Smooth muscle cell (in vitro differentiated cells): ENCODE measurements around the gene CES4A. TPM values are rescaled to one million over a fixed set of nuclear protein-coding genes. Genes with fewer than 3 reads are reported as not detected.

Experiments used
- DNase-seq: peaks from one replicate; lab custom pipeline; 2025; ENCODE audit not compliant: unreplicated experiment; lab: John Stamatoyannopoulos, UW
- H2AFZ ChIP-seq: fragments of 200-600 bp; sonication (generic); 2 replicates; pipeline ENCODE4 v1.6.0; 2016; ENCODE audit warnings: antibody characterized with exemption, low read depth, mild to moderate bottlenecking
- H3F3A ChIP-seq: fragments of 200-600 bp; sonication (generic); 2 replicates; pipeline ENCODE4 v1.6.0; 2017; ENCODE audit warnings: antibody characterized with exemption, low read depth
- H3K27ac ChIP-seq: fragments of 200-600 bp; sonication (generic); 2 replicates; pipeline ENCODE4 v1.5.1; 2016; ENCODE audit warnings: low read depth, mild to moderate bottlenecking
- H3K27me3 ChIP-seq: fragments of 200-600 bp; sonication (generic); 2 replicates; pipeline ENCODE4 v1.6.1; 2016; ENCODE audit warnings: low read depth, mild to moderate bottlenecking
- H3K36me3 ChIP-seq: fragments of 200-600 bp; sonication (generic); 2 replicates; pipeline ENCODE4 v1.5.1; 2016; ENCODE audit warnings: low read depth
- H3K4me1 ChIP-seq: fragments of 200-600 bp; sonication (generic); 2 replicates; pipeline ENCODE4 v1.5.1; 2016; ENCODE audit warnings: low read depth
- H3K4me2 ChIP-seq: fragments of 200-600 bp; sonication (generic); 2 replicates; pipeline ENCODE4 v1.6.0; 2016; ENCODE audit warnings: mild to moderate bottlenecking
- H3K4me3 ChIP-seq: fragments of 200-600 bp; sonication (generic); 2 replicates; pipeline ENCODE4 v1.5.1; 2016; ENCODE audit warnings: mild to moderate bottlenecking
- H3K79me2 ChIP-seq: fragments of 200-600 bp; sonication (generic); 2 replicates; pipeline ENCODE4 v1.6.0; 2016; ENCODE audit warnings: low read depth, mild to moderate bottlenecking
- H3K9ac ChIP-seq: fragments of 200-600 bp; sonication (generic); 2 replicates; pipeline ENCODE4 v1.6.0; 2016; ENCODE audit warnings: low read depth
- H3K9me3 ChIP-seq: fragments of 200-600 bp; sonication (generic); replicated peaks from 2 replicates; pipeline ENCODE4 v1.5.1; 2016; ENCODE audit warnings: low read depth
- H4K20me1 ChIP-seq: fragments of 200-600 bp; sonication (generic); 2 replicates; pipeline ENCODE4 v1.6.0; 2016; ENCODE audit warnings: low read depth
- CTCF ChIP-seq: fragments of 200-600 bp; sonication (generic); IDR thresholded peaks from 2 replicates; pipeline ENCODE4 v1.5.1; 2017; ENCODE audit warnings: borderline replicate concordance, mild to moderate bottlenecking, antibody characterized with exemption; ENCODE audit not compliant: insufficient read depth, poor library complexity, severe bottlenecking
- WGBS: methylation state at CpG from one replicate; pipeline ENCODE4 v1.1.7; 2016; ENCODE audit warnings: low lambda C conversion rate; 5-methylcytosine and 5-hydroxymethylcytosine counted together
- polyA plus RNA-seq: library from polyadenylated mRNA; unstranded; fragments of >200 nt; fragmentation: Nextera tagmentation; extraction: Ambion mirVana; gene quantifications from 2 replicates; pipeline ENCODE4 v1.2.1, GENCODE V29; 2016
- small RNA-seq: library from RNA; depleted of rRNA; stranded (forward); fragments of <200 nt; gene quantifications from one replicate; pipeline ENCODE3, GENCODE V24; 2014
- total RNA-seq: library from RNA; depleted of rRNA; stranded (reverse); fragments of >200 nt; gene quantifications from 2 replicates; pipeline ENCODE4 v1.2.3, GENCODE V29; 2014

Gene CES4A
- total and polyA plus RNA-seq, 2 experiments from 2014 or later, result 0.63 to 0.93 TPM

GRCh38 chr16:67053767-67054334 is 65.5 kb downstream of the CES4A start:
- H3K9ac ChIP-seq, result no peak overlapping the region
- DNase-seq, result no peak
- H3K4me3 ChIP-seq, result no peak overlapping the region
- peaks cover 34% of the 10 kb centered on the region for H3F3A ChIP-seq
- no peak for TF ChIP-seq CTCF
- peaks cover 59% of the 10 kb centered on the region for H3K79me2 ChIP-seq
- no peaks in the 10 kb centered on the region for H3K9me3 ChIP-seq
- H3K27ac ChIP-seq, result peak overlapping the region; percentile 91
- H3K4me1 ChIP-seq, result peaks cover 4% of the 10 kb centered on the region
- H3K36me3 ChIP-seq, result no peaks in the 10 kb centered on the region
- H3K27me3 ChIP-seq, result no peaks in the 10 kb centered on the region
- peaks cover 35% of the 10 kb centered on the region for H4K20me1 ChIP-seq
- no peak overlapping the region for H3K4me2 ChIP-seq
- no peak overlapping the region for H2AFZ ChIP-seq
- 93% methylated on average over 4 of the region's 4 CpGs for WGBS

GRCh38 chr16:67054901-67055300 is 66.5 kb downstream of the CES4A start:
- H3K79me2 ChIP-seq, result peaks cover 59% of the 10 kb centered on the region
- H3K9ac ChIP-seq, result no peak overlapping the region
- peaks cover 4% of the 10 kb centered on the region for H3K4me1 ChIP-seq
- DNase-seq, result no peak
- H2AFZ ChIP-seq, result no peak overlapping the region
- no peak overlapping the region for H3K4me2 ChIP-seq
- H3K36me3 ChIP-seq, result no peaks in the 10 kb centered on the region
- TF ChIP-seq CTCF, result no peak
- no peak overlapping the region for H3K4me3 ChIP-seq
- peaks cover 33% of the 10 kb centered on the region for H4K20me1 ChIP-seq
- peaks cover 34% of the 10 kb centered on the region for H3F3A ChIP-seq
- H3K27me3 ChIP-seq, result no peaks in the 10 kb centered on the region
- 69% methylated on average over 2 of the region's 2 CpGs for WGBS
- H3K27ac ChIP-seq, result peak overlapping the region; percentile 91
- H3K9me3 ChIP-seq, result no peaks in the 10 kb centered on the region

- Histone ChIP-seq H3K4me3 (peak overlapping the region; percentile 8), H3K9ac (peak overlapping the region; percentile 61), H3K27me3 (no peaks in the 10 kb centered on the region), H3K9me3 (no peaks in the 10 kb centered on the region), H3K36me3 (no peaks in the 10 kb centered on the region), H4K20me1 (peaks cover 26% of the 10 kb centered on the region), H3K4me2 (peak overlapping the region; percentile 63), H3K4me1 (peaks cover 4% of the 10 kb centered on the region), H3K79me2 (peaks cover 61% of the 10 kb centered on the region), H3F3A (peaks cover 34% of the 10 kb centered on the region), H2AFZ (no peak overlapping the region), H3K27ac (peak overlapping the region; percentile 91)
- no peak for TF ChIP-seq CTCF
- no peak for DNase-seq
- WGBS, result 38% methylated on average over 4 of the region's 4 CpGs
Measured at GRCh38 chr16:67055712-67056487, 67.5 kb downstream of the CES4A start.

Small RNA genes within 50 kb of the gene (small RNA-seq; reads per million reads assigned to genes)
- not detected for gene RN7SL543P

Other genes starting within 250 kb of the CES4A start
- 74.1 and 101 TPM in 2 replicates for gene DYNC1LI2, start 237.0 kb upstream of the CES4A start, total RNA-seq
- gene DYNC1LI2, start 237.0 kb upstream of the CES4A start, polyA plus RNA-seq, result 90.8 and 134 TPM in 2 replicates
- not detected in 2 replicates for gene TERB1, start 187.0 kb upstream of the CES4A start, total RNA-seq
- not detected in 2 replicates for gene TERB1, start 187.0 kb upstream of the CES4A start, polyA plus RNA-seq
- gene NAE1, start 157.6 kb upstream of the CES4A start, total RNA-seq, result 68.4 and 70.7 TPM in 2 replicates
- gene NAE1, start 157.6 kb upstream of the CES4A start, polyA plus RNA-seq, result 55.1 and 59.4 TPM in 2 replicates
- gene CA7, start 144.2 kb upstream of the CES4A start, total RNA-seq, result not detected in 2 replicates
- gene CA7, start 144.2 kb upstream of the CES4A start, polyA plus RNA-seq, result not detected in 2 replicates
- 3.2 and 5.7 TPM in 2 replicates for gene PDP2, start 108.1 kb upstream of the CES4A start, total RNA-seq
- 1.1 and 1.5 TPM in 2 replicates for gene PDP2, start 108.1 kb upstream of the CES4A start, polyA plus RNA-seq
- gene CDH16, start 69.7 kb upstream of the CES4A start, total RNA-seq, result not detected in 2 replicates
- gene CDH16, start 69.7 kb upstream of the CES4A start, polyA plus RNA-seq, result not detected in 2 replicates
- 7.6 and 11.7 TPM in 2 replicates for gene RRAD, start 63.1 kb upstream of the CES4A start, total RNA-seq
- 27.5 and 37.5 TPM in 2 replicates for gene RRAD, start 63.1 kb upstream of the CES4A start, polyA plus RNA-seq
- 114 and 141 TPM in 2 replicates for gene CIAO2B, start 54.2 kb upstream of the CES4A start, total RNA-seq
- gene CIAO2B, start 54.2 kb upstream of the CES4A start, polyA plus RNA-seq, result 173 and 176 TPM in 2 replicates
- gene CES2, start 53.1 kb upstream of the CES4A start, total RNA-seq, result 12.1 and 15.7 TPM in 2 replicates
- 26.9 and 34.3 TPM in 2 replicates for gene CES2, start 53.1 kb upstream of the CES4A start, polyA plus RNA-seq
- gene CES3, start 27.3 kb upstream of the CES4A start, total RNA-seq, result 0.18 TPM in 1 of 2 replicates, not detected in the other
- 0.22 and 1.2 TPM in 2 replicates for gene CES3, start 27.3 kb upstream of the CES4A start, polyA plus RNA-seq
- 41.1 and 53.9 TPM in 2 replicates for gene CBFB, start 40.6 kb downstream of the CES4A start, total RNA-seq
- gene CBFB, start 40.6 kb downstream of the CES4A start, polyA plus RNA-seq, result 40.2 and 50.9 TPM in 2 replicates
- 15.5 and 30.2 TPM in 2 replicates for gene PHAF1, start 121.4 kb downstream of the CES4A start, total RNA-seq
- gene PHAF1, start 121.4 kb downstream of the CES4A start, polyA plus RNA-seq, result 15.5 and 24.5 TPM in 2 replicates
- gene B3GNT9, start 162.4 kb downstream of the CES4A start, total RNA-seq, result 29.9 and 30.7 TPM in 2 replicates
- gene B3GNT9, start 162.4 kb downstream of the CES4A start, polyA plus RNA-seq, result 35.5 and 39.3 TPM in 2 replicates
- gene TRADD, start 171.3 kb downstream of the CES4A start, total RNA-seq, result 11.8 and 12.5 TPM in 2 replicates
- gene TRADD, start 171.3 kb downstream of the CES4A start, polyA plus RNA-seq, result 27.2 and 35.4 TPM in 2 replicates
- 1.9 and 7.7 TPM in 2 replicates for gene FBXL8, start 171.4 kb downstream of the CES4A start, total RNA-seq
- gene FBXL8, start 171.4 kb downstream of the CES4A start, polyA plus RNA-seq, result 12.0 and 13.5 TPM in 2 replicates
- gene HSF4, start 176.2 kb downstream of the CES4A start, total RNA-seq, result 2.9 and 6.1 TPM in 2 replicates
- gene HSF4, start 176.2 kb downstream of the CES4A start, polyA plus RNA-seq, result 2.9 and 3.9 TPM in 2 replicates
- gene NOL3, start 181.9 kb downstream of the CES4A start, total RNA-seq, result 13.9 and 33.0 TPM in 2 replicates
- gene NOL3, start 181.9 kb downstream of the CES4A start, polyA plus RNA-seq, result 36.4 and 47.8 TPM in 2 replicates
- 24.0 and 31.8 TPM in 2 replicates for gene MATCAP1, start 195.4 kb downstream of the CES4A start, total RNA-seq
- 24.7 and 28.5 TPM in 2 replicates for gene MATCAP1, start 195.4 kb downstream of the CES4A start, polyA plus RNA-seq
- not detected in 2 replicates for gene EXOC3L1, start 201.5 kb downstream of the CES4A start, total RNA-seq
- 0.51 and 0.84 TPM in 2 replicates for gene EXOC3L1, start 201.5 kb downstream of the CES4A start, polyA plus RNA-seq
- 50.1 and 53.8 TPM in 2 replicates for gene E2F4, start 203.6 kb downstream of the CES4A start, total RNA-seq
- gene E2F4, start 203.6 kb downstream of the CES4A start, polyA plus RNA-seq, result 49.9 and 60.9 TPM in 2 replicates
- gene ELMO3, start 210.5 kb downstream of the CES4A start, total RNA-seq, result 3.8 and 6.7 TPM in 2 replicates
- gene ELMO3, start 210.5 kb downstream of the CES4A start, polyA plus RNA-seq, result 2.2 and 7.8 TPM in 2 replicates
- gene TMEM208, start 238.5 kb downstream of the CES4A start, total RNA-seq, result 45.4 and 56.9 TPM in 2 replicates
- 156 and 171 TPM in 2 replicates for gene TMEM208, start 238.5 kb downstream of the CES4A start, polyA plus RNA-seq